COLO668 (cell line): ENCODE data around the gene BCL6B.
"Not testable (repeated sequence)": the region's sequence is repeated elsewhere in the genome, so short reads cannot be mapped to it uniquely, and the experiment has no call there.

Source experiments
- DNase-seq: peaks from one replicate; lab custom pipeline; 2025; ENCODE audit not compliant: unreplicated experiment; lab: John Stamatoyannopoulos, UW

BCL6B gene, protein sequence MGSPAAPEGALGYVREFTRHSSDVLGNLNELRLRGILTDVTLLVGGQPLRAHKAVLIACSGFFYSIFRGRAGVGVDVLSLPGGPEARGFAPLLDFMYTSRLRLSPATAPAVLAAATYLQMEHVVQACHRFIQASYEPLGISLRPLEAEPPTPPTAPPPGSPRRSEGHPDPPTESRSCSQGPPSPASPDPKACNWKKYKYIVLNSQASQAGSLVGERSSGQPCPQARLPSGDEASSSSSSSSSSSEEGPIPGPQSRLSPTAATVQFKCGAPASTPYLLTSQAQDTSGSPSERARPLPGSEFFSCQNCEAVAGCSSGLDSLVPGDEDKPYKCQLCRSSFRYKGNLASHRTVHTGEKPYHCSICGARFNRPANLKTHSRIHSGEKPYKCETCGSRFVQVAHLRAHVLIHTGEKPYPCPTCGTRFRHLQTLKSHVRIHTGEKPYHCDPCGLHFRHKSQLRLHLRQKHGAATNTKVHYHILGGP

DNA sequence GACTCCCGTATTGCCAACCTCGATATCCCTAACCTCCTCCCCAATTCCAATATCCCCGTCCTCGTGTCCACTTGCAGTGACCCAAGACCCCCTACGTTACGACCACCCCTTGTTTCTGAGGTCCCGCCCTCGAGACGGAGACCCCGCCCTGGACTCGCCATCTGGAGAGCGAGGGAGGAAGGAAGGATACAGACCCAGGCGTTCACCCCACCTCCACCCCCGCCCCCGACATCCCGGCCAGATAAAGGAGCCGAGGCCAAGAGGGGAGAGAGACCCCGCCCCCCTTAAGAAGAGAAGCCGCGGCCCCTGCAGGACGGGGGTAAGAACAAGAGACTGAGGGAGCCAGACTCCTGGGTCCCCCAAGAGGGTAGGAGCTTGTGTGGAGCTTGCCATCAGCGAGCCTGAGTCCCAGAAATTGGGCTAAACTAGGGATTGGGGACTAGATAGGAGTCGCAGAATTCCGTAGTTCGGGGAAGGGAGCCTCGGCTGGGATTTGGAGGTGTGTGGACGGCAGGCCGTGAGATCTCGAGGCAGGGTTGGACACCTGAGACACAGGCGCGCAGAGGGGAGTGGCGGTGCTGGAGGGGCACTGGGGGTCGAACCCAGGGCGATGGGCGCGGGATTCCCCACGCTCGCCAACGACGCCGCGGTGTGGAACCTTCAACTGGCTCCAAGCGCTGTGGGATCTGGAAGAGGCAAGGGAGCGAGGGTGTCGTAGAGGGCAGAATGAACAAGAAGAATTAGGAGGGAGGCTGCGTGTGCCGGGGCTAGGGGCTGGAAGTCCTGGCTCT lies at the start of gene BCL6B:
Gene BCL6B, plus strand, starts transcription at position 270 of the 791 bp plus-strand sequence. CDS start 622 bp downstream, outside the sequence.
- no peak for DNase-seq

- not testable (repeated sequence) for DNase-seq
Observed at GRCh38 chr17:6979440-6979839, 43.4 kb upstream of the BCL6B start.

- DNase-seq: no peak
Observed at GRCh38 chr17:6981426-6981825, 41.4 kb upstream of the BCL6B start.

DNA sequence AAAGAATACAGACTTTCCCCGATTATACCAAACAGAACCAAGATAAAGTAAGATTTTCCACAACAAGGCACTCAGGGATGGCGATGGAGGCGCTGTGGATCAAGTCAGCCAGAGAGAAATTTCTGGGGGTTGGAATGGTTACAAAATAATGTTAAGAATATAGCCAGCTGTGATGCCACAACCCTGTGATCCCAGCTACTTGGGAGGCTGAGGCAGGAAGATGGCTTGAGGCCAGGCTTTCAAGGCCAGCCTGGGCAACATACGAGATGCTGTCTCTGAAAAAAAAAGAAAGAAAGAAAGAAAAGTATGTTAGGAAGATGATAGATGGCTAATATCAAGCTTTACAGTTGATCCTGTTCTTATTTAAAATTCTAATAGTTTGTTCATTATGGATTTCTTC lies 37.6 kb upstream of the BCL6B start:
- DNase-seq: no peak

DNA sequence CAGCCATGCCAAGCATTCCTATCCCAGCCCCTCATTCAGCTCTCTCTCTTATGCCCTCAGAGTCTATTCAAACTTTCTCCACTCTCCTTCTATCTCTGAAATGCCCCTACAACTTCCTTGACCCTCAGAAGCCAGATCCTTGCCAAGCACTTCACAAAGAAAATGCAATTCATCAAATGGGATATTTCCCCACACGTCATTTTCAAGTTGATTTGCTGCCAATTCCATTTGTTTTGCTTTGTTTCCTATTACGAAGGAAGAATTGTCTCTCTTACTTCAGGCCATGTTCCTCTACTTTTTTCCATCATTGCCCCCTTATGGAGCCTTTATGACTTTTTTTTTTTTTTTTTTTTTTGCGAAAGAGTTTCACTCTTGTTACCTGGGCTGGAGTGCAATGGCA lies 36.2 kb upstream of the BCL6B start:
- DNase-seq: no peak

DNA sequence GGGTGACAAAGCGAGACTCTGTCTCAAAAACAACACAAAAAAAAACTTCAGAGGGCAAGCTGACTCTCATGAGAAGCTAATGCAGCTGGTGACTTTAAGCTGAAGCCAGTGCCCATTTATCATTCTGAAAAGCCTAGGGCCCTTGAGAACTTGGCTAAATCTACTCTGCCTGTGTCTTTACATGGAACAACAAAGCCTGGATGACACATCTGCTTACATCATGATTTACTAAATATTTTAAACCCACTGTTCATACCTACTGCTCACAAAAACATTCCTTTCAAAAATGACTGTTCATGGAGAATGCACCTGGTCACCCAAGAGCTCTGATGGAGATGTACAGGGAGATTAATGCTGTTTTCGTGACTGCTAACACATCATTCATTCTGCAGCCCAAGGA lies 33.1 kb upstream of the BCL6B start:
- DNase-seq: no peak

DNA sequence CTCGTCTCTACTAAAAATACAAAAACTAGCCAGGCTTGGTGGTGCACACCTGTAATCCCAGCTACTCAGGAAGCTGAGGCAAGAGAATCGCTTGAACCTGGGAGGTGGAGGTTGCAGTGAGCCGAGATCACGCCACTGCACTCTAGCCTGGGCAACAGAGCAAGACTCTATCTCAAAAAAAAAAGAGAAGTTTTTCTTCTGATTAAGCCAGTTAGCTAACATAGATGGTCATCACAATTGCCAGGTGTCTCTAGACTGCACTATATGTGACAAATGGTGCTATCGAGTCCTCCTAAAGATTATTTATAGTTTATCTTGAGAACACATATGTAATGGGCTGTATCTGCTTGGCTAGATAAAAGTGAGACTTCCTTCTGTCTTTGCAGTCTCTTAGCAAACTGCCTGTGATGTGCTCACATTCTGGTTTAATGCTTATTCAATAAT lies 29.2 kb upstream of the BCL6B start:
- not testable (repeated sequence) for DNase-seq

DNA sequence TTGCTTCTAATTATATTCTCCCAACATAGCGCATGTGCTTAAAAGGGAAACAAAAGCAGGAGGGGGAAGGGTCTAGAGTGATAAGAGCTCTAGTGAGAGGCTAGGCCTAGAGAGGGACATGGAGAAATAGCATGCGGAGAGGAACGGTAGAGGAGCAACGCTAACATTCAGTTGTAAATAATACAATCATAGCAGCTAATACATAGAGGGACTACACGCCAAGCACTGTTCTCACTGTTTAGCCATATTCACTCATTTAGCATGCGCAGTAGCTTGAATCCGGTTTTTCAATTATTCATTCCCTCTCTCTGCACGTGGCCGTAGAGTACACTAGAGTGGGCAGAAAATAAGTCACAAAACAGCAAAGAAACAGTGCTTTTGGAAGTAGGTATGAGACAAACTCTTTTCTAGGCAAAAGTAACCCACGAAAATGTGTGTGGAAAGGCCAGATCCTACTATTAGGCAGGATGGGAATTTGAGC lies 28.7 kb upstream of the BCL6B start:
- no peak for DNase-seq

DNA sequence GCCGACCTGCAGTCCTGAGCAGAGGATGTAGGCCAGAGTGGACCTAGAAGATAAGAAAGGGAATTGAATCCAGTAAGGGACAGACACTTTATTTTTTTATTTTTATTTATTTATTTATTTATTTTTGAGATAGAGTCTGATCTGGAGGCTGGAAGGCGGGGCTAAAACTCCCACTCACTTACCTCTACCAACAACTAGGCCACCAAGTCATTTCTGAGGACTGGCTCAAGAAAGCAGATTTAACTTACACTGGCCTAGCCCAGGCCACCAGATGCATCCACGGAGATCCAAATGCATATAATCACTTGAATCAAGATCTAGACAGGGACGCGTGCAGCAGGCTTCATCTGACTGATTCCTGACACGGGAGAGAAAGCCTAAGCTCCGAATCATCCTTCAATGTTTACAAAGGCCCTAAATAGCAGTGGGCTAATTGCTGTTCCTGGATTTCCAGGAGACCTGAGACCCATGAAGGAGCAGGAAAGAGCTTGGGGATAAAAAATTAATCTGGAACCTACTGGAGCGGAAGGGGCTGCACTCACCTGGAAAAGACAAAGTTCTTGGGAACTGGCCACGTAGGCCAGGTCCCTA lies 28.1 kb upstream of the BCL6B start:
- DNase-seq: no peak

DNA sequence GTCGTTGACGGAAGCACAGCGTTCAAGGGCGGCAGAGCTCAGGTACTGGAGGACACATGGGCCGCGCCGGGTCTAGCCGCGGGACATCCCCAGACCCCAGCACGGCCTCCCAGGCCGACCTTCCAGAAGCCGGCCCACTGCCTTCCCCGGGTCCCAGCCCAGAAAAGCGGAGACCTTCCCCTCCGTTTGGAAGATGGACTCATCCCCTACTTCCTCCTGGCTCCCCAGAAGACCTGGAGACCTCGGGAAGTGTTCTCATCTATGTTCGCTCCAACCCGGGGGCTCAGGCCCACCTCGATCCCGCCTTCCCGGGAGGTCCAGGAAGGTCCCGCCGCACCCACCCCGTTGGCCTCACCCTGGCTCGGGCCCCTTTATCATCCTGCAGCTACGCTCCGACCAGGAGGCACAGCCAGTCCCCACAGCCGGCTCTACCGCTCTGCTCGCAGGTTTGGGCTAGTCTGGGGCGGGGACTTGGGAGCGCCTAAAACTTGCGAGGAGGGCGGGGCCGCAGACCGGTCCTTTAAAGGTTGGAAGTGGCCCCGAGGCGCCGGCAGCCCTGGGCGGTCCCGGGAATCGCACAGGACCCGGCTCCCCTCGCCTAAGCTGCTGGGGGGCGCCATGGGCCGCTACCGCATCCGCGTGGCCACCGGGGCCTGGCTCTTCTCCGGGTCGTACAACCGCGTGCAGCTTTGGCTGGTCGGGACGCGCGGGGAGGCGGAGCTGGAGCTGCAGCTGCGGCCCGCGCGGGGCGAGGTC lies 27.2 kb upstream of the BCL6B start, which contains the start of gene ALOX12:
Gene ALOX12, plus strand, starts transcription at position 550 of the 756 bp plus-strand sequence. Its CDS starts 69 bp downstream, at position 619.
- DNase-seq: no peak

DNA sequence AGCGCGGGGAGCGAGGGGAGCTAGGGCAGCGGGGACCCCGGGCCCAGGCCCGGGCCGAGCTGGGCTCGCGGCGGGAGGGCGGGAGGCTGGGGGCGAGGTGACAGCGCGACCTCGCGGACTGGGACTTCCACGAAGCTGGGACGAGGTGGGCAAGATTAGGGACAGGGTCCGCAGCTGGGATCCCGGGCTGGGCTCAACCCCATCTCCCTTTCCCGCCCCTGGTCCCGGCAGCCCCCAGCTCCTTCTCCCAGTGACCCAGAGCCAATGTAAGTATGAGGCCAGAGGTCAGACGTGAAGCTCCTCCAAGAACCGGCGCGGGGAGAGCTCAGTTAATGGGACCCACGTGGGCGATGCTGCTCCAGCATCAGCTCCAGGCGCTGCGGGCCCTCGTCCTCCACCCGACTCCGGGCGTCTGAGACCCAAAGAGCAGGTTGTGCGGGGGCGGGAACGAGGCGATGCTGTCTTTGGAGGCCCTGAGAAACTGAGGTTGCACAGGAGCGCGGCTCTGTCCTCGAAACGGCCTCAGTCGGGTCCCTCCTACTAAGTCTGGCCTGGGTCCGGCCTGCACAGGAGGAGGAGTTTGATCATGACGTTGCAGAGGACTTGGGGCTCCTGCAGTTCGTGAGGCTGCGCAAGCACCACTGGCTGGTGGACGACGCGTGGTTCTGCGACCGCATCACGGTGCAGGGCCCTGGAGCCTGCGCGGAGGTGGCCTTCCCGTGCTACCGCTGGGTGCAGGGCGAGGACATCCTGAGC lies 26.4 kb upstream of the BCL6B start:
- no peak for DNase-seq

GRCh38 chr17:6997171-6997570 lies 25.7 kb upstream of the BCL6B start:
- DNase-seq: no peak

- no peak for DNase-seq
Observed at GRCh38 chr17:6998855-6999508, 23.9 kb upstream of the BCL6B start.

GRCh38 chr17:7001318-7001961 lies 21.4 kb upstream of the BCL6B start:
- DNase-seq: peak; percentile 6

- DNase-seq: no peak
Observed at GRCh38 chr17:7002288-7003047, 20.4 kb upstream of the BCL6B start.

GRCh38 chr17:7003745-7004144 lies 19.1 kb upstream of the BCL6B start:
- DNase-seq: no peak

GRCh38 chr17:7004398-7005253 lies 18.2 kb upstream of the BCL6B start:
- peak; percentile 23 for DNase-seq
